ENCODE results near the gene TPPP.

TPPP gene

GRCh38 chr5:677131-678101, 15.7 kb downstream of the TPPP start:
- DNase-seq, result no peak

- no peak for DNase-seq
Observed at GRCh38 chr5:676699-677076, 16.5 kb downstream of the TPPP start.

GRCh38 chr5:675871-676698, 17.1 kb downstream of the TPPP start:
- DNase-seq, result no peak

- no peak for DNase-seq
Observed at GRCh38 chr5:675111-675870, 17.9 kb downstream of the TPPP start.

GRCh38 chr5:674630-675011, 18.5 kb downstream of the TPPP start:
- no peak for DNase-seq

GRCh38 chr5:673831-674629, 19.1 kb downstream of the TPPP start:
- no peak for DNase-seq

GRCh38 chr5:673161-673830, 19.9 kb downstream of the TPPP start:
- DNase-seq, result no peak

- peak; percentile 62 for DNase-seq
Observed at GRCh38 chr5:672329-673160, 20.6 kb downstream of the TPPP start.

GRCh38 chr5:671459-672328, 21.5 kb downstream of the TPPP start:
- DNase-seq, result peak; percentile 42

- no peak for DNase-seq
Observed at GRCh38 chr5:670396-671270, 22.5 kb downstream of the TPPP start.

- no peak for DNase-seq
Observed at GRCh38 chr5:669842-670395, 23.2 kb downstream of the TPPP start.

GRCh38 chr5:669111-669841, 23.9 kb downstream of the TPPP start:
- DNase-seq, result peak; percentile 12

- no peak for DNase-seq
Observed at GRCh38 chr5:668283-668995, 24.7 kb downstream of the TPPP start.

- DNase-seq, result no peak
Observed at GRCh38 chr5:666816-667498, 26.2 kb downstream of the TPPP start.

GRCh38 chr5:665956-666711, 27.0 kb downstream of the TPPP start:
- DNase-seq, result no peak

All from effector CD8-positive, alpha-beta T cell (primary cell).